HG02884 (cell line): Measurements from ENCODE around the gene ACVRL1.

ENCODE experiments used
- ATAC-seq: cut with Tn5 transposase; IDR thresholded peaks from one replicate; pipeline ENCODE4 v1.9.1; 2021; ENCODE audit warnings: mild to moderate bottlenecking, moderate library complexity; ENCODE audit not compliant: unreplicated experiment

The ACVRL1 gene

DNA sequence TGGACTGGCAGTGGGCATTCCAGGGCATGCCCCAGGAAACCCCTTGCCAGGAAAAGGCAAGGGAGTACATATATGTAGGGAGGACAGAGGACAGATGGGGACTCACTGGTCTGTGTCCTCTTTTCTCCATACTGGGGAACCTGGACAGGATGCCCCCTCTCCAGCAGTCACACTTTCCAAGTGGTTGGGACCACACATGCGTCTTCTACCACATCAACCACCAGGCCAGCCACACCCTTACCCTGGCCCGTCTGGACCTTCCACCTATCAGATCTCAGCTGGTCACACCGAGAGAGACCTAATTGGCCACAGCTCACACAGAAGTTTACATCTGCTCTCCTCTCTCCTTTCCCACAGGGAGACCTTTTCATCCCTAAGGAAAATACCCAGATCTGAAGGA lies 11.1 kb upstream of the ACVRL1 start:
- no peak for ATAC-seq

- no peak for ATAC-seq
Measured at GRCh38 chr12:51897181-51897580, 10.1 kb upstream of the ACVRL1 start.

- ATAC-seq: no peak
Measured at GRCh38 chr12:51898506-51898905, 8.8 kb upstream of the ACVRL1 start.

- no peak for ATAC-seq
Measured at GRCh38 chr12:51898937-51899336, 8.4 kb upstream of the ACVRL1 start.

GRCh38 chr12:51900323-51900889 lies 6.9 kb upstream of the ACVRL1 start:
- no peak for ATAC-seq

- ATAC-seq: no peak
Measured at GRCh38 chr12:51901121-51901817, 6.0 kb upstream of the ACVRL1 start.

DNA sequence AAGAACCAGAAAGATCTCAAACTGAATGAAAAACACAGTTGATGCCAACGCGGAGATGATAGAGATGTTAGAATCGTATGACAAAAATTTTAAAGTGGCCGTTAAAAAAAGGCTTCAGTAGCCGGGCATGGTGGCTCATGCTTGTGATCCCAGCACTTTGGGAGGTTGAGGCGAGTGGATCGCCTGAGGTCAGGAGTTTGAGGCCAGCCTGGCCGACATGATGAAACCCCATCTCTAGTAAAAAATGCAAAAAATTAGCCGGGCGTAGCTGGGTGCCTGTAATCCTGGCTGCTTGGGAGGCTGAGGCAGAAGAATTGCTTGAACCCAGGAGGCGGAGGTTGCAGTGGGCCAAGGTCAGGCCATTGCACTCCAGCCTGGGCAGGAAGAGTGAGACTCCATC lies 5.4 kb upstream of the ACVRL1 start:
- ATAC-seq: no peak

DNA sequence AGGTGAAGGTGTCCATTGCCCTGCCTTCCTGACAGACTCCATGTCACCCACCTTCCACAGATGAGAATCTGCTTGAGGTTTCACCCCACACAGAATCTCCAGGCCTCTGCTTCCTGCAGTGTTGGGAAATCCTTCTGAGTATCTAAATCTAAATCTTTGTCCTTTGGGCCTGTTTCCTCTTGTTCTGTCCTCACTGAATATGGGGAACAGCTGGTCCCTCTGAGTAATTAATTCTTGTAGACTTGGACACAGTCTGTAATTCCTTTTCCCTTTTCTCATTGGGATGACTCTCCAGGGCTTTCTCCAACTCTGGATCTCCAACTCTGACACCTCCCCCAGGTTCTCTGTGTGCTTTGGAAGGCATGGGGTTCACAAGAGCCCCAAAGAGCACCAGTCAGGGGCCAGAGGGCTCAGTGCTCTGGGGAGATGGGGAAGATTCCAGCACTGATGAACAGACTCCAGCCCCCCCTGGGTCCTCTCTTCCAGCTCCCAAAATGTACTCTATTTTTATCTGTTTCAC lies 2.3 kb upstream of the ACVRL1 start:
- no peak for ATAC-seq

GRCh38 chr12:51905471-51906429 lies 1.6 kb upstream of the ACVRL1 start:
- ATAC-seq: no peak

DNA sequence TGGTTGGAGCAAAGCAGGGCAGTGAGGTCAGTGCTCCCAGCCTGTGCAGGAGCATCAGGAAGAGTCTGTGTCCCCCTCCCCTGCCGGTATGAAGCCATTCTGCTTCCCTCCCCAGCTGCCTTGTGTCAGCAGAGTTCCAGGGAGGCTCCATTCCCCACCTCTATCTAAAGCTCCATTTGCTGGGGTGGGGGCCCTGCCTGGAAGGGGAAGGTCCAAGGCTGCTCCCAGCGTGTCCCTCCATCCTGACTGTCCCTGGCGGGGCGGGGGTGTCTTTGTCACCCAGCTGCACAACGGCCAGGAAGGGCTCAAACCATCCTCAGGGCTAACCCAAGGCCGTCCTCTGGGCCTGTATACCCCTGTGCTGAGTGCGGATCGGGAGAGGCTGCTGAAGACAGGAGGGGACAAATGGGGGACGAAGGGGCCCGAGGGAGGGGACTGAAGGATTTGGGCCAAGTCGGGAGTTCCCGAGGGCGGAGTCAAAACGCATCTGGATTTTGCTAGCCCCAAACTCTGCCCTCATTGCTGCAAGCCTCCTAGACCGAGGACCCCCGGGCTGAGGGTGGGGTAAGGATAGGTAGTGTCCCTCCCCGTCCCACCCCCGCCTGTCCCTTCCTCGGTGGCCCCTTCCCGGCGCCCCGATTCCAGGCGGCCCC lies 748 bp upstream of the ACVRL1 start:
- ATAC-seq: no peak

GRCh38 chr12:51907856-51908425 lies 637 bp downstream of the ACVRL1 start:
- no peak for ATAC-seq

DNA sequence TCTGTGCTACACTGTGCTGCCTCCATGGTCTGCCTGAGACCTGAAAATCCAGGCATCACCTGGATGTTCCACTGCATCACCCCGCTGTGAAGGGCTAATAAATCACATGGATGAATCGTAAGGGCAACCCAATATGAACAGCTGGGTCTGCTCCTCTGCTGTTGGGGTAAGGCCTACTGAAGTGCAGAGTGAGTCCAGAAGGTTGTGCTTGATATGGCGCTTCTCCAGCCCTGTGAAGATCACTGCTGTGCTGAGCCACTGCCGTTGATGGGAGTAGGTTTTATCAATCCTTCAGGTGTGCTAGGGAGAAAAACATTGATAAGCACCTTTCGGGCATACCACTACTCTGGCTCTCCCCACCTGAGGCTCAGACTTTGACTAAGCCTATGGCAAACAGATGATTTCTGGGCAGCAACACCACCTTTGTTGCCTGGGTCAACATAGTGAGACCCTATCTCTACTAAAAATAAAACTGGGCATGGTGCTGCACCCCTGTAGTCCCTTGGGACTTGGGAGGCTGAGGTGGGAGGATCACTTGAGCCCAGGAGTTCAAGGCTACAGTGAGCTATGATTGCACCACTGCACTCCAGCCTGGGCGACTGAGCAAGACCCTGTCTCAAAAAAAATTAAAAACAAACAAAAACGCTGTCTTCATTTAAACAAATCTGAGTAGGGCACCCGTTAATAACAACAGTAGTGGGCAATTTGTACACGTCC lies 1.7 kb downstream of the ACVRL1 start:
- ATAC-seq: no peak

DNA sequence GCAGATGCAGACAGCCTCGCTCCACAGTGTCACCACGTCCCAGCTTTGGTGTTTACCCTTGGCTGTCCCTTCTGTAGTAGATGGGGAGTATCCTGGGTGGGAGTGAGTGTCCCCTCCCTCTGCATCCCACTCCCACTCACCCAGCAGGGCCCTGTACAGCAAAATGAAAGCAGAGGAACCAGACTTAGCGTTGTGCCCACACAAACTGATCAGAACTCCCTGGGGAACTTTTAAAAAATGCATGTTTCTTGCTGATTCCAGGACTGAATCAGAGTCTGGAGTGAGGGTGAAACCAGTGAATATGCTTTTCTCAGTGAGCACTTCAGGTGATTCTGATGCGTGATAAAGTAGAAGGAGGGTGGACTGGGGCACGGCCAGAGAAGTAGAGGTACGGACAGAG lies 2.9 kb downstream of the ACVRL1 start:
- ATAC-seq: no peak

DNA sequence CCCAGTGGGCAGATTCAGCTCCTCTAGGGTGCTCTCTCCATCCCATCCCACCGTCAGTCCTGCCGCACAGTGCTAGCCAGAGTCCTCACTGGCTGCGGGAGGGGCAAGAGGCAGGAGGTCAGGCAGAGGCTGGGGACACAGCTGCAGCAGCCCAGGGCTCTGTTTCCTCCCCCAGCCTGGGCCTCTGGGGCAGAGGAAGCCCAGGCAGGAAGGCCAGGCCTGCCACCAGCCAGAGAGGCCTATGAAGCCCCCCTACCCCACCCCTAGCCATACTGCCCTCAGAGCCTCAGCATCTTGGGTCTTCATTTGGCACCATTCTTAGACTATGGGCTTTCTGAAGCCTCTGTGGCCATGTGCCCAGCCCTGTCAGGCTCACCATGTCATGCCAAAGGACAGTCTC lies 3.4 kb downstream of the ACVRL1 start:
- ATAC-seq: no peak

GRCh38 chr12:51911307-51911706 lies 4.0 kb downstream of the ACVRL1 start:
- ATAC-seq: no peak

- no peak for ATAC-seq
Measured at GRCh38 chr12:51911788-51912711, 4.7 kb downstream of the ACVRL1 start.

GRCh38 chr12:51913071-51914033 lies 6.0 kb downstream of the ACVRL1 start:
- ATAC-seq: no peak
